Right forelimb (tissue), 1 donor: ENCODE results near the gene NXNL2.

Experiments used
- DNase-seq: peaks from one replicate; pipeline ENCODE4 v3.0.0-alpha.2; 2018

NXNL2 gene

DNA sequence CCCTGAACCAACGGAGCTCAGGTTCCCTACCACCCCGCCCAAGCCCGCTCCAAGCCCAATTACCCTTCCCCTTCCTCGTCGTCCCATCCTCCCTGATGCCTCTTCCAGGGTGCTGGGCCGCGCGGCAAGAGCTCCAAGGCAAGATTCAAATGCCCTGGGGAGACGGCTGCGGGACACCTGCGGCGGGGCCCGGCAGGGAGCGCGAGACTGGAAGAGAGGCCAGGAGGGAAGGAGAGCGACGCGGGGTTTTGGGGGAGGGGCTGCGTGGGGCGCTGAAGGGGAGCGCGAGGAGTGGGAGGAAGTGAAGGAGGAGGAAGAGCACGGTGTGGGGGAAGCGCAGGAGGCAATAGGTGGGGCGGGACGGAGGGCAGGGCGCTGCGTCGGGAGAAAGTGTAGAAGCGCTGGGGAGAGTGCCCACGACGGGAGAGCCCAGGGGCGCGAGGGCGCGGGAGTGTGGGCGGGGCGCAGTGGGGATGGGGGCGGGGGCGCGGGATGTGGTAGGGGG is 975 bp upstream of the NXNL2 start:
- no peak for DNase-seq

DNA sequence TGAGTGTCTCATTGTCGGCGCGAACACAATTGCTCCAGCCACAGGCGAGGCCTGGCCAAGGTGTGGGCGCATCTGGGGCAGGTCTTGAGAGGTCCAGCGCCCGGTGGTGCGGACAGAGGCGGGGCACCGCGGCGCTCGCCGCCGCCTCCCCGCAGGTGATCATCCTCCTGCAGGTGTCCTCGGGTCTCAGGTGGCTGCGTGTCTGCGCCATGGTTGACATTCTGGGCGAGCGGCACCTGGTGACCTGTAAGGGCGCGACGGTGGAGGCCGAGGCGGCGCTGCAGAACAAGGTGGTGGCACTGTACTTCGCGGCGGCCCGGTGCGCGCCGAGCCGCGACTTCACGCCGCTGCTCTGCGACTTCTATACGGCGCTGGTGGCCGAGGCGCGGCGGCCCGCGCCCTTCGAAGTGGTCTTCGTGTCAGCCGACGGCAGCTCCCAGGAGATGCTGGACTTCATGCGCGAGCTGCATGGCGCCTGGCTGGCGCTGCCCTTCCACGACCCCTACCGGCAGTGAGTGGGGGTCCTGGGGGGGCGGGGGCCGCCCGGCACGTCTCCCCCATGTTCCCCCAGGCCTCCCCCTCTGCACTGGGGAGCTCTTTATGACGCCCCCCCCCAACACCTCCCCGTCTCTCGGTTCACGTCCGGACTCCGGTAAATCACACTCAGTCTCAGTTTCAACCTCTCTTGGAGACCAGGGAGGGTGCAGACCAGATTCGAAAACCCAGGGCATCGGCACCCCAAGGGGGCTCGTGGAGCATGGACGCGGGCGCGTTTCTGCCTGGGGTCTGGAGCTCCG is 446 bp downstream of the NXNL2 start:
- no peak for DNase-seq

DNA sequence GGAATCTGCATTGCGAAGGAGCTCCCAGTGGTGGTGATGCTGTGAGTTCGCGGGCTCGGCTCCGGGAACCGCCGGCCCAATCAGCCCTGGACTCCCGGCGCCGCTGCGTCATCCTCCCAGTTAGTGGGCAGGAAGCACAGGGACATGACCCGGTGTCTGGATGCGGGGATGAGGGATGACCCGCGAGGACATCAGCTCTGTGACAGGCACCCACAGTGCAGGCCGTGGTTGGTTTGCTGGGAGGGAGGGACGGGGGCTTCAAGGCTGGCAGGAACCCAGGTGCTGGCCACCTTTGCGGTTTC is 996 bp downstream of the NXNL2 start:
- DNase-seq, result peak; percentile 53

DNA sequence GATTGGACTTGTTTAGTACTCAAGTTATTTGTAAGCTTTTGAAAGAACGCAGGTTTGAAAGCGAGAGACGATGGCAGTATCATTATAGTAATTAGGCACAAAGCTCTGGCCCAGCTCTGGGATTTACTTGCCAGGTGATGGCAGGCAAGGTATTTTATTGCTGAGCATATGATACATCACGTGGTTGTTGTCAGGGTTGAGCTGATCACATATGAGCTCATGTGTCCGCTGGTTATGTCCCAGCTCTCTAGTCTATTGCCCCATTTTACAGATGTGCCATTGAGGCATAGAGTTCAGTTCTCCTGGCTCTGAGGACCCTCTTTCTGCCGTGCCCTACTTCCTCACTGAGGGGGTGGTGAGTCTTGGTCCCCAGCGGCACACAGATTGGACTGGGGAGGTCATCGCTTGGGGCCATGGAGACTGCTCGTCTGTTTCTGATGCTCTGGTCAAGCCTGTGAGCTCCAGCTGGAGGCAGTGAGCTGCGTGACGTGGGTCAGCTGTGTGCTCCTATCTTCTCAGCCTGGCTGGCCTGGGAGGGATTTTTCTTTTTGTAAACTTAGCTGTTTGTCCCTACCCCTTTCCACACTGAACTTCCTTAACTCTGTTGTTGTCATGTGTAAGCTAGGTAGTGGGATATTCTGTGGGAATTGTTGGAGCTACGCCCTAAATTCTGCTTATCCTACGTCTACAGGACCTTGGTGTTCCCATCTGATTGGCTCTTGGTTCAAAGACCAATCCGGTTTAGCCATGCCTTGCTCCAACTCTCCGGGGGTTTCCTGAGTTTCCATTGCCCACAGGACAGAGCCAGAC is 2.2 kb downstream of the NXNL2 start:
- DNase-seq, result no peak

DNA sequence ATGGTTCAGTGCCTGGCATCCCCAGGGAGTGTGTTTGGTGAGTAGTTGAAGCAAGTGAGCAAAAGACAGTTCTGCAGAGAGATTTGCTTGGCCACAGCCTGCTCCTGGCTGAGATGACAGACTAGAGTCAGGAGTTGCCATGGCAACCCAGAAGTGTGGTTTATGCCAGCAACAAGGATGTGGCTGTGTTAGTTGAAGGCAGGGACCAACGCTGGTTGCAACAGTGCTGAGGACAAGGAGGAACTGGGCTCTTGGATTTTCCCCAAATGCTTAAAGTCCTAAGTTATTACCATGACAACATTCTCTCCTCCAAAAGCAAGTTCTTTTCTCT is 2.7 kb downstream of the NXNL2 start:
- peak; percentile 62 for DNase-seq

DNA sequence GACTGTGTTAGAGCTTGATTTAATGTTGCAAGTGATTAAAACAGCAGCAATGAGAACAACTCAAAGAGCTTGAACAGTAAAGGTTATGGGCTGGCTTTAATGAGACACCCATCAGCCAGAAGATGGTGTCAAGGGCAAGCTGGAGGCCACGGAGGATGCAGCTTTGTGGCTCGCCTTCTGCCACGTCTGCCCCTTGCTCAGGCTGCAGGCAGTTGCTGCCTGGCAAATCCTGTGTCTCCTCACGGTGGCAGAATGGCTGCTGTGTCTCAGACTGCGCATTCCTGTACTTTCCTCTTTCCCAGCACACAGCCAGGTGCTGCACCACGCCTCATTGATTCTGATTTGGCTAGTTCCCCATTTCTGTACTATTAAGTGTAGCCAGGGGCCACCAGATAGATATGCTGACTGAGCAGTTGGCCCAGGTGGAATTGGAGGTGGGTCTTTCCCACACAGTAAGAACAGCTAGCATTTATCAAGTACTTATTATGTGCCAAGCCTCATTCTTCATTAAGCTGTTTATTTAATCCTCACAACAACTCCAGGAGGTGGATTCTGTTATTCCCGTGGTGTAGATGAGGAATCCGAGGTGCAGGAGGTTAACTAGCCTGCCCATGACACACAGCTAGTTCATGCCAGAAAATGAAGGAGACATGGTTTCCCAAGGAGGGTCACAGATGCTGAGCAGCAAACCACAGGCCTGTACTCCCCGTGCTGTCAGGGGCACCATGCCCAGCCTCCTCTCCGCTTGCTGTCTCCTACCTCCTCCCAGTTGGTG is 3.5 kb downstream of the NXNL2 start:
- no peak for DNase-seq

DNA sequence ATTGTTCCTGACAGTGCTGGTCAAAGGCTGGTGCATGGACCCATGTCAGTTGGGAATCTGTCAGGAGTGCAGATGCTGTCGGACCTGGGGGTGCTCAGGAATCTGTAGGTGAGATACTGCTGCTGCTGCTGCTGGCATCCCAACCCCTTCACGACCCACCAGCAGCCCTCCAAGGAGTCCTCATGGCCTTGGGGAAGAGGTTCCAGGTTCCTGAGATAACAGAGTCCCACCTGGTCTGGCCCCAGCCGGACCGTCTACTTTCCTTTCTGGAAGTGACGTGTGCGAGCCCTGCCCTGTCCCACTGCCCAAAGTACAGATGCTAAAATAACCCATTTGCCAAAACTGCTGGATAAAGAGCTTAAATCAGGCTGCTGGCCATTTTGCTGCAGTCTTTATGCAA is 4.3 kb downstream of the NXNL2 start:
- no peak for DNase-seq

DNA sequence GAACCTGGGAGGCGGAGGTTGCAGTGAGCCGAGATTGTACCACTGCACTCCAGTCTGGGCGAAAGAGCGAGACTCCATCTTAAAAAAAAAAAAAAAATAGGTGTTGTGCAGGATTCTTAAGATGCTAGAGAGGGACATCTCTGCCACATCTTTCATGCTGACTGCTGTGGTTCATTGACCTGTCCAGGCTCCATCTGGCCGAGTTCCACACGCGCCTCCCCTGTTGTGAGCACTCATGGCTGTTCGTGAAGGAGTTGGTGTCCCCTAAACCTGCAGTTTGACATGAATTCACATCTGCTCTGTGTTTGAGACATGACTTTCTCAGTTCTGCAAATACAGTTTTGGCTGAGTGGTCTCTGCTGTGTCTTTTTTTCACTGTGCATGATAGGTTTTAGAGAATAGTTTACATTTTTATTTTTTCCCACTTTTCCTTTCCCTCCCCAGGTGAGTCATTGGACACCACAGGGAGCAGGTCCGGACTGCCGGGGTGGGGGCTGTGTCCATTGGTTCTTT is 5.3 kb downstream of the NXNL2 start:
- no peak for DNase-seq

DNA sequence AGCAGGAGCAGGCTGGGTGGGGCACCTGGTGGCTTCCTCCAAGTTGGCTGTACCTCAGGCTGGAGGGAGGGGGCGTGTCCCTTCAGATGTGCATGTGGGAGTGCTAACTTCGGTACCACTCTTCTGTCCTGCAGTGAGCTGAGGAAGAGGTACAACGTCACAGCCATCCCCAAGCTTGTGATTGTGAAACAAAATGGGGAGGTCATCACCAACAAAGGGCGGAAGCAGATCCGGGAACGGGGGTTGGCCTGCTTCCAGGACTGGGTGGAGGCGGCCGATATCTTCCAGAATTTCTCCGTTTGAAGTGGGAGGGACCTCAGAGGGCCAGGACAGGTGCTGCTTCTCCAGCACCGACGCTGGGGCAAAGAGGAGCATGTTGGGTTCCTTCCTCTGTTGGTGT is 9.3 kb downstream of the NXNL2 start:
- no peak for DNase-seq

DNA sequence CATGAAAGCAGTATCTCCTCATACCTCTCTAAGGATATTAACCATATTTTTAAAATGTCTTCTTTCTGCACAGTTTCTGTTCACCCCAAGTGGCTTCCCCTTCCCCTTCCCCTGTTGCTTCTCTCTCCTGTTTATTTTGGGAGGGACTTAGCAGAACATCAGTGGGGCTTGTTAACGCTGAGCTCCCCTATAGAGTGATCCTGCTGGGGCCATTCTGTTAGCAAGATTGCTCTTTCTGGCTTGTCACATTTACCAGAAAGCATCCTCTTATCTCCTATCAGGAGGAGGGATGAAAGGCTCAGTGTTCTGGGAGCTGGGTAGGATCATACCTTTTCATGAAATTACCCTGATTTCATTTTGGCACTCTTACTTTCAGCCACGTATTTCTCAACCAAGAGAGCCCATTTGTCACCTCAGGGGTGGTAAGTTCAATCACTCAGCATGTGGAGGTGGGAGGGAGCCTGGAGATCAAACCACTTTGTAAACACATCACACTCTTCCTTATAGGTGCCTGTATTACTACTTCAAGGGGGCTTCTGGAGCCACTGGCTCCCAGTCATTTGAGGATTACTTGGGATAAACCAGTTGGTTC is 16.7 kb downstream of the NXNL2 start:
- DNase-seq, result no peak

DNA sequence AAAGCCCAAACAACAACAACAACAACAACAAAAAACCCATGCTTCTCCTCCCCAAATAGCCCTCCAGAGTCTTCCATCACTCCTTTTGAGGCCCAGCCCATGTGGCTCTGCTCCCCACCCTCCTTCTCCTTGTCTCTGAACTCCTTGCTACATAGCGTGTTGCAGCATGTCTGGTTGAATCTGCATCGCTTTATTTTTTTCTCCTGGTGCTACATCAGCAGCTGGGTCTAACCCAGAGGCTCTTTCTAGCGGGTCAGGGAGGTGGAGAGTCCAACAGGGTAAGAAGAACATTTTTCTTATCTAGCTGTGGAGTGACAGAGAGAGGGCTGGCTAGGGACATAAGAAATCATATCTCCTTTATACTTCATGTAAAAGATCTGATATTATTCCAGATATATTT is 18.4 kb downstream of the NXNL2 start:
- DNase-seq, result no peak

DNA sequence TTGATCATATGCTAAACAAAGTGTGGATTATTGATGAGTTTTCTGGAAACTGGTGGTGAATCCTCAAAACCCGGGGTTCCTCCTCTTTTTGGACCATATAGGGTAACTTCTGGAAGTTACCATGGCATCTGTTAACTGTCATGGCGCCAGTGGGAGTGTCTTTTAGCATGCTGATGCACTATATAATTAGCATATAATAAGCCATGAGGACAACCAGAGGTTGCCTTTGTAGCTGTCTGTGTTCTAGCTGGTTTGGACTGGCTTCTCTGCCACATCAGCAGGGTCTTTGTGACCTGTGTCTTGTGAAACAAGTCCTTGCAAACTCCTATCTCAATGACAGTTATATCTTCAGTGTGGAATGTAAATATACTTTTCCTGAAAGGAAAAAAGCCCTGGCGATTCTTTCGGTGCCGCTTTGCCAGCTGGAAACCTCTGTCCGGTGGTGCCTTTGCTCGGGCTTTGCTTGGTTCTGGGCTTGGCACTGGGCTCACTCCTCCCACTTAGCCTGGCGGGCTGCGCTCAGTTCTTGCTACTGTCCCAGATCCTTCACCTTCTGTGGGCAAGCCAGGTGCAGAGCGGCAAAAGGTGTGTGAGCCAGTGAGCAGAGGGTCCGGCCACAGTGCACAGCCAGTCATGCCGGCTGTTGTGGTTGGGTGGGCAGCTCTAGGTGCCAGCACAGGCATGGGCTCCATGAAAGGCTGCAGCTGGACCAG is 20.4 kb downstream of the NXNL2 start:
- DNase-seq, result no peak

DNA sequence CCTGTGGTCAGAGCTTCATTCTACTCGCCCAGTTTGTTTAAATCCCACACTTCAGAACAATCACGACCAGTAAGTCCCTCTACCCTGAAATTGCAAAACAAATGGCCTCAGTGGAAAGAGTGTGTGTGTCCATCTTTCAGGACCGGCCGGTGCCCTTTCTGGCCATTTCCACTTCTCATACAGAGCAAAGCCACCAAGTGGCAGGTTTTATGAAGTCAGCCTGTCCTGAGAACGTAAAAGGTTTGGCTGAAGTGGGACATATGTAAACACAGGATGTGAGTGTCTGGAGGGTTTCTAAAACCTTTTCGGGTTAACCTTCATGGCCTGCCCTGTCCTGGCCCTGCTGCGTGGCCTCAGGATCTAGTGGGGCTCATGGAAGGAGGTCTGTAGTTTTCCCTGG is 24.7 kb downstream of the NXNL2 start:
- DNase-seq, result no peak

DNA sequence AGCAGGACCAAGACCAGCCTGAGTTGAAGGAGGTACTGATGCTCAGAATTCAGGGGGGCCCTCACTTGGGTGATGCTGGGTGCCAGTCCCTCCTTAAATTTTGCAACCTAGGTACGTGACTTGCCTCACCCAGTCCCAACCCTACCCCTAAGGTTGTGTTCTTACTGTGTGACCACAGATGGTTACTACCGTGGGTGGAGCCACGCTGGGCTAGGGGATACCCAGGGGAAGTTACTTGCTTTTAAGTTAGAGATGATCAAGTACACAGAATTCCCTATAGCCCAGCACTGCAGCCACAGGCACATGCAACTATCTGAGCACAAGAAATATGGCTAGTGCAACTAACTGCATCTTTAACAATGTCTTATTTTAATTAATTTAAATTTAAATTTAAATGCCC is 32.9 kb downstream of the NXNL2 start:
- no peak for DNase-seq

DNA sequence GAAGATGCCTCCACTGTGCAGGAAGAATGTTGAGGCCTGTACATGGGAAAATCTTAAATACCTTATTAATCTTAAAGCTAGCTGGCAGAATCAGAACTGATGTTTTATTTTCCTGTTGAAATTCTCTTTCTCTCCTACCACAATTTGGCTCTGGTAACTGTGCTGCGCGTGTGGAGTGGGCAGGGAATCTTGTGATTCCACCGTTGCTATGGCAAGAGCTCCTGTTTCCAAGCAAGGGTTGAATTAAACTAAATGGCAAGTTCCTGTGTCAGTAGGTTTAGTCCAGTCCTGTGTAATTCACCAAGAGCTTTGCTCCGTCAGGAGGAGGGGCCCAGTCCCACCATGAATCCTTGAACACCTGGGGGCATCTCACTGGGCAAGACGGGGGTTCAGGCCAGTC is 36.4 kb downstream of the NXNL2 start:
- no peak for DNase-seq

DNA sequence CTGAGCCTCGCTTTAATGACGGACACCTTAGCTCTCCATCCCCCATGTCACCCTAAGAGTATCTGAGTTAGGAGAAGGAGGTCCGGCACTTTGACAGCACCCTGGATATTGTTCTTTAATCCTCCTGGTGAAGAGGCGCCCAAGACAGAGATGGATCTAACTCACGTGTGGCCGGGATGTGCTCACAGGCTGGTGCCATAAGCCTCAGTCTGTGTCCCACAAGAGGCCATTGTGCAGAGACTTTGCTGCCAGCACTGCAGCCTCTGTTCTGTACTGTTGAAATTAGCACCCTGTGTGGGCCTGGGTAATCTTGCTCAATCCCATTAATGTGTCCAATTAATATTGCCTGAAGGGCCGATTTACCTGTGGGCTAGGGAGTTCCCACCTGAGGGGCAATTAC is 37.7 kb downstream of the NXNL2 start:
- DNase-seq, result no peak

DNA sequence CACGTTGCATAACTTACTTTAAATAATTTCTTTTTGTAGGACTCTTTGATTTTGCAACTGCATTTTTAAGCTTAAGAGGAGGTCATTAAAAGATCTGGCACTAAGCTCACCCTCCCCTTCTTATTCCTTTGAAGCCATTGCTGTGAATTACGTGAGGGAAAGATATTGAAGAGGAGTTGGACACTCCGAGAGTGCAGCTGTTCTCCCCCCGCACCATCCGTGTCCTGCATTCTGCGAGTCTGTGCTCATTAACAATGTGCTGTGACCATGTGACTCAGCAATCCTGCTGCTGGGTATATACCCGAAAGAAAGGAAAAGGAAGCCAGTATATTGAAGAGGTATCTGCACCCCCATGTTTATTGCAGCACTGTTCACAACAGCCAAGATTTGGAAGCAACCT is 40.0 kb downstream of the NXNL2 start:
- DNase-seq, result no peak

DNA sequence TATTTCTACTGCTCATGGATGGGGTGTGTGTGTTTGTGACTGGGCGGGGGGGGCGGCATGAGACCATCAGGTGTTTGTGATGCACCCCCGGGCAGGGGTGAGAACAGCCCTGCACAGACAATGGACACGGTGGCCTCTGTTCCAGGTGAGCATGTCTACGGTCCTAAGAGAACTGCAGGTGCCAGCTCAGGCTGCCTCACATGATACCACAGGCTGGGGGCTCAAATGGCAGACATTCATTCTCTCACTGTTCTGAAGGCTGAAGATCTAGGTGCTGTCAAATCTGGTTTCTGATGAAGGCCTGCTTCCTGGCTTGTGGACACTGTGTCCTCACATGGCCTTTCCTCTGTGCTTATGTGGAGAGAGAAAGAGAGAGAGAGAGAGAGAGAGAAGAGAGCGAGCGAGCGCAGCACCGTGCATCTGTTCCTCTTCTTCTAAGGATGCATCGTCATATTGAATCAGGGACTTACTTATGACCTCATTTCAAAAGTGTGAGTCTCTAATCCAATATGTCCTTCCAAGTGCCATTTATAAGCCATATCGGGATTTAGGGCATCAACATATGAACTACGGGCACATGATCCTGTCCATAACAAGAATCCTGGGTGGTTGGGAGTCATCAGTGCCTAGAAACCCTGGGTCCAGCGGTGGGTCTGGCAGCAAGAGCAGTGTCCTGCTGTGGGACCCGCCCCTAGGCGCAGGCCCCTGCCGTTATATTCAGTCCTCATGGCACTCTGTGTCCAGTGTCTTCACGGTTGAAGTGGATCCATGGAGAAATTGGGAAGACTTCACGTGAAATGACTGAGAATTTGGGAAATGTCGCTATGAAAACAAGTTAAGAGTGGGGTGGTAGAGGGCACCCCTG is 42.5 kb downstream of the NXNL2 start:
- no peak for DNase-seq

DNA sequence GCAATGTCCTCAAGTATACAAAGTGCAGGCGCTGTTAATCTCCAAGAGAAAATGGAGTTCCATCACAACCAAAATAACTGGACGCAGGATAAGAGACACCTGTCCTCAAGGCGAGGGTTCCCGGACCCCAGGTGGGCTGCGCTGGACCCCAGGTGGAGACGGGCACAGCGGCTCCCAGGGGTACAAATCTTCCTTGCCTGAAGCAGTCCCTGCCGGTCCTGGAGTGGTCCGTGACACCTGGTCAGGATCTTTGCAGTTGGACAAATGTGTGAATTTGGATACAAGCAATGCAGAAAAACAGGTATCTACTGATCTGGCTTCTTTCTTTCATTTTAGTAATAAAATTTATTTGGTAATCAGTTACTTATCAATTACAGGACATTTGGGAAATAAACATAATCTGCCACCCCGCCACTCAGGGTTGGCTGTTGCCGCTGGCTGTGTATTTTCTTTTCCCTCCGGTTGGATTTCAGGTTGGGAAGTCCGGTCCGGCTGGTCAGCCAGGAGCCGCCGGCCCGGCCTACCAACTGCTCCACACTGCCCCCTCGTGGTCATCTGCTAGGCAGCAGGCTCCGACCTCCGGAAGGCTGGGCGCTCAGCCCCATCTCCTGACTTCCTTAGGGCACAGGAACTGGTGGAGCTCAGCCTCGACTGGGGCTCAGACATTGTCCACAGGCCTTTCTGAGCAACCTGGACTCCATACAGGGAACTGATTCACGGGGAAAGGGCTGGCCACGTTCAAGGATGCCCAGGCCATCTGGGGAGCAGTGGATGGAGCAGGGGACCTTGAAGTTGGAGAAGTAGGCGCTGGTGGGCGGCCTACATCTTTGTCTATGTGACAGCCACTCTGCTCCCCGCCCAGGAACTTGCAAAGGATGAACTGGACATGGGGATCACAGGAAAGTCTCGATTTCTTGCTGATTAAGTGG is 43.4 kb downstream of the NXNL2 start:
- DNase-seq, result peak; percentile 91

DNA sequence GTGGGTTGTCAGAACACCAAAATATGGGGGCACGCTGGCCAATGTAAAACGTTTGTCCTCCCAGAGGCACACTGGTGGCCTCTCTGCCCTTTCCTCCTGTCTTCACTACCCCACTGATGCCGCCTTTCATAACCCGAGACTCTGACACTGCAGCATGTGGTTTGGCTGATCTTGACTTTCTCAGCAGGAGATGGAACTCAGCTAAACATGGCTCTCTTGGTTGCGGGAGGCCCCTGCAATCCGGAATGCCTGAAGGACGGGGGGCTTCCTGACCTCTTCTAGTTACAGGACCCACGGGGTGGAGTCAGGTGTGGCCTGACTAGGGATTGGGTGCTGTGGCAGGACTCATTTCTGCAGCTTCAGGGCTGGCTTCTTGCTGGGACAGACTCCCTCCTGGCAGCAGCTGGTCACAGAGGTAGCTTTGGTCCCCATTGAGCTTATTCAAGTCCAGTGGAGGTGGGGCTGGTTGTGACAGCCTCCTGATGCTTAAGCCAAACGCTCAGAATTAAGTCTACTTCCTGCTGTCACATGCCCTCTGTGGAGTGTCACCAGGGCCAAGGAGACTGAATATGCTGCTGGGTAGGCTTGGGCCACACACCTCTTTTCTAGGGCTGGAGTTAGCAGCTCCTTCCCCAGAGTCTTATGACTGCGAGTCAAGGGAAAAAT is 44.2 kb downstream of the NXNL2 start:
- DNase-seq, result no peak
